GM23248 (cell line): ENCODE data around the gene RERE.

Source experiments
- EZH2 ChIP-seq: fragments of 200-600 bp; sonication (generic); IDR thresholded peaks from 2 replicates; pipeline ENCODE4 v1.6.1; 2018; ENCODE audit warnings: antibody characterized with exemption, mild to moderate bottlenecking; ENCODE audit not compliant: insufficient read depth, poor library complexity, severe bottlenecking
- EZH2phosphoT487 ChIP-seq: fragments of 200-600 bp; sonication (generic); IDR thresholded peaks from 2 replicates; pipeline ENCODE4 v1.6.1; 2018; ENCODE audit warnings: antibody characterized with exemption, moderate library complexity, mild to moderate bottlenecking, low read depth; ENCODE audit not compliant: insufficient read depth

- TF ChIP-seq EZH2phosphoT487 (no peak), EZH2 (no peak)
Measured at GRCh38 chr1:8555582-8555981, 261.9 kb downstream of the RERE start.
